HepG2 (cell line): ENCODE results near the gene ZNF772. TPM values are rescaled to one million over a fixed set of nuclear protein-coding genes. Genes with fewer than 3 reads are reported as not detected.

Experiments used
- ATF2 ChIP-seq: sonication (generic); formaldehyde crosslinking; IDR thresholded peaks from 2 replicates; pipeline ENCODE4 v1.4.0; 2020; ENCODE audit warnings: missing genetic modification reagents
- FOXK1 ChIP-seq: sonication (generic); formaldehyde crosslinking; IDR thresholded peaks from 2 replicates; pipeline ENCODE4 v1.4.0; 2020; ENCODE audit warnings: low read depth, missing genetic modification reagents, borderline replicate concordance
- GATAD2A ChIP-seq: IDR thresholded peaks from 2 replicates; pipeline ENCODE4 v1.6.1; 2016
- HIVEP1 ChIP-seq: sonication (generic); formaldehyde crosslinking; IDR thresholded peaks from 2 replicates; pipeline ENCODE4 v1.4.0; 2020; ENCODE audit warnings: mild to moderate bottlenecking, missing genetic modification reagents
- MEIS2 ChIP-seq: sonication (generic); formaldehyde crosslinking; IDR thresholded peaks from 2 replicates; pipeline ENCODE4 v1.9.0; 2021; ENCODE audit warnings: mild to moderate bottlenecking, missing genetic modification reagents
- MIXL1 ChIP-seq: IDR thresholded peaks from 2 replicates; pipeline ENCODE4 v1.6.1; 2016
- NFYB ChIP-seq: sonication (generic); formaldehyde crosslinking; IDR thresholded peaks from 2 replicates; pipeline ENCODE4 v1.4.0; 2020; ENCODE audit warnings: missing genetic modification reagents
- PHF20 ChIP-seq: sonication (generic); formaldehyde crosslinking; IDR thresholded peaks from 2 replicates; pipeline ENCODE4 v1.5.0; 2020; ENCODE audit warnings: mild to moderate bottlenecking, missing genetic modification reagents
- POLR2A ChIP-seq, 2 experiments: IDR thresholded peaks; 2 replicates each; pipeline ENCODE4 v1.6.1; 2011; ENCODE audit warnings: low read depth in 2 of 2, low read length in 2 of 2, mild to moderate bottlenecking in 1 of 2, moderate library complexity in 1 of 2; ENCODE audit not compliant: insufficient read depth in 1 of 2
- SAP130 ChIP-seq: IDR thresholded peaks from 2 replicates; pipeline ENCODE4 v1.6.1; 2016; ENCODE audit warnings: low read depth
- SRY ChIP-seq: sonication (generic); formaldehyde crosslinking; IDR thresholded peaks from 2 replicates; pipeline ENCODE4 v1.8.0; 2022; ENCODE audit warnings: mild to moderate bottlenecking, missing genetic modification reagents
- TFDP1 ChIP-seq: IDR thresholded peaks from 2 replicates; pipeline ENCODE4 v1.6.1; 2016; ENCODE audit warnings: missing compliant biosample characterization, missing genetic modification reagents, borderline replicate concordance
- UBTF ChIP-seq: sonication (generic); formaldehyde crosslinking; IDR thresholded peaks from 2 replicates; pipeline ENCODE4 v1.4.0; 2020; ENCODE audit warnings: mild to moderate bottlenecking, missing genetic modification reagents
- YEATS4 ChIP-seq: sonication (generic); formaldehyde crosslinking; IDR thresholded peaks from 2 replicates; pipeline ENCODE4 v1.4.0; 2020; ENCODE audit warnings: missing genetic modification reagents, borderline replicate concordance
- ZGPAT ChIP-seq: IDR thresholded peaks from 2 replicates; pipeline ENCODE4 v1.6.1; 2016; ENCODE audit warnings: mild to moderate bottlenecking
- polyA plus RNA-seq, 8 experiments: library from polyadenylated mRNA; depleted of rRNA in 3 of 8; stranded (reverse) in 7 of 8; unstranded in 1 of 8; fragments of >200 nt; fragmentation: Illumina TruSeq in 4 of 8; extraction: Trizol in 4 of 8; gene quantifications; 2 replicates each; pipeline versions ENCODE4 v1.2.1 to v1.2.3, GENCODE V29; 2011 to 2016; ENCODE audit warnings: low read depth in 4 of 8, missing spikeins in 1 of 8, mixed read lengths in 1 of 8; ENCODE audit not compliant: insufficient read depth in 1 of 8
- total RNA-seq, 5 experiments: library from RNA; depleted of rRNA; stranded (reverse); fragments of >200 nt; fragmentation: Illumina TruSeq; extraction: Trizol; gene quantifications; 2 replicates each; pipeline ENCODE4 v1.2.3, GENCODE V29; 2016; ENCODE audit warnings: low read depth in 1 of 5
- TF ChIP-seq, protein P1 (sequence below): sonication (generic); formaldehyde crosslinking; IDR thresholded peaks from 2 replicates; pipeline ENCODE4 v1.5.0; 2020; ENCODE audit warnings: mild to moderate bottlenecking, missing genetic modification reagents, borderline replicate concordance
- TF ChIP-seq, protein P2 (sequence below): sonication (generic); formaldehyde crosslinking; conservative IDR thresholded peaks from 2 replicates; pipeline ENCODE4 v1.4.0; 2020; ENCODE audit warnings: missing genetic modification reagents

The ZNF772 gene
- total and polyA plus RNA-seq, 2 of the 13 experiments (the other 11 are each of a cell fraction or from before 2014, with no cell fraction given): 3.1 to 17.2 TPM

DNA sequence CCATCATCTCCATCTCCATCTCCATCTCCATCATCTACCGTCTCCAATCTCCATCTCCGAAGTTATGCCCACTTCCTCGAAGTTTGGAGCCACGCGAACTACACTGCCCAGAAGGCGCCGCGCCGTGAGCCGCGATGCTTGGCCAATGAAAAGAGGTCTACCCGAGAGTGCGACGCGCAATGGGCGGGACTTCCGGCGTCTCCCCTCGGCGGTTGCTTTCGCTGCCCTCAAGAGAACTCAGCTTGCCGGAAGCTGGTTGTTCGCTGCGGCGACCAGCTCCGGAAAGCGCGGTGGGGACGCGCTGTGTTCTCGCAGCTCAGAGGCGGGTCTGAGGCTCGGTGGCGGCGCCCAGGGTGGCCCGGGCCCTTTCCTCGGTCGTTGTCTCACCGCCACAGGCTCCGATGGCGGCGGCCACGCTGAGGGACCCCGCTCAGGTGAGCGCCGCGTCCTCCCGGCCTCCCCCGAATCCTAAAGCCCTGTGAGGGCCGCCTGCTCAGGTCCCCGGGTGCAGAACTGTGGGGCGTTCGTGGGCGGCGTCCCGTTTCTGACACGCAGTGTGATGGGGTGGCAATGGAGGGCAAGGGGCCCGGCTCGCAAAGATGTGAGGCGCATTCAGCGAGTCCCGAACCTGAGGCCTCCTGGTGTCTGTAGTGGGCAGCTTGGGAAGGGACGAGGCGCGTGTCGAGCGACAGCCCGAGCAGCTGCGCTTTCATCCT lies 22.5 kb upstream of the ZNF772 start, which contains the start of gene ZNF773 (continued):
- TF ChIP-seq, protein P1, sequence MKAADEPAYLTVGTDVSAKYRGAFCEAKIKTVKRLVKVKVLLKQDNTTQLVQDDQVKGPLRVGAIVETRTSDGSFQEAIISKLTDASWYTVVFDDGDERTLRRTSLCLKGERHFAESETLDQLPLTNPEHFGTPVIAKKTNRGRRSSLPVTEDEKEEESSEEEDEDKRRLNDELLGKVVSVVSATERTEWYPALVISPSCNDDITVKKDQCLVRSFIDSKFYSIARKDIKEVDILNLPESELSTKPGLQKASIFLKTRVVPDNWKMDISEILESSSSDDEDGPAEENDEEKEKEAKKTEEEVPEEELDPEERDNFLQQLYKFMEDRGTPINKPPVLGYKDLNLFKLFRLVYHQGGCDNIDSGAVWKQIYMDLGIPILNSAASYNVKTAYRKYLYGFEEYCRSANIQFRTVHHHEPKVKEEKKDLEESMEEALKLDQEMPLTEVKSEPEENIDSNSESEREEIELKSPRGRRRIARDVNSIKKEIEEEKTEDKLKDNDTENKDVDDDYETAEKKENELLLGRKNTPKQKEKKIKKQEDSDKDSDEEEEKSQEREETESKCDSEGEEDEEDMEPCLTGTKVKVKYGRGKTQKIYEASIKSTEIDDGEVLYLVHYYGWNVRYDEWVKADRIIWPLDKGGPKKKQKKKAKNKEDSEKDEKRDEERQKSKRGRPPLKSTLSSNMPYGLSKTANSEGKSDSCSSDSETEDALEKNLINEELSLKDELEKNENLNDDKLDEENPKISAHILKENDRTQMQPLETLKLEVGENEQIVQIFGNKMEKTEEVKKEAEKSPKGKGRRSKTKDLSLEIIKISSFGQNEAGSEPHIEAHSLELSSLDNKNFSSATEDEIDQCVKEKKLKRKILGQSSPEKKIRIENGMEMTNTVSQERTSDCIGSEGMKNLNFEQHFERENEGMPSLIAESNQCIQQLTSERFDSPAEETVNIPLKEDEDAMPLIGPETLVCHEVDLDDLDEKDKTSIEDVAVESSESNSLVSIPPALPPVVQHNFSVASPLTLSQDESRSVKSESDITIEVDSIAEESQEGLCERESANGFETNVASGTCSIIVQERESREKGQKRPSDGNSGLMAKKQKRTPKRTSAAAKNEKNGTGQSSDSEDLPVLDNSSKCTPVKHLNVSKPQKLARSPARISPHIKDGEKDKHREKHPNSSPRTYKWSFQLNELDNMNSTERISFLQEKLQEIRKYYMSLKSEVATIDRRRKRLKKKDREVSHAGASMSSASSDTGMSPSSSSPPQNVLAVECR (CRISPR knock-in tag): peak; percentile 85; the same call in 1 of the 2 replicates
- TF ChIP-seq POLR2A (IDR thresholded peaks at IDR 0.05; ENCODE audit: insufficient read depth in 1 of 2, low read depth in 2 of 2, low read length in 2 of 2): peak; percentile 88 to 93
- peak; percentile 94 for TF ChIP-seq NFYB (CRISPR knock-in tag)
- peak; percentile 89 for TF ChIP-seq SAP130 (CRISPR knock-in tag)
- 0 out of 2 replicates have a peak, but pooled peaks have one; percentile 28 for TF ChIP-seq ATF2
- TF ChIP-seq YEATS4 (CRISPR knock-in tag): peak; percentile 43; the same call in 1 of the 2 replicates
- peak; percentile 70; the same call in 1 of the 2 replicates for TF ChIP-seq SRY (CRISPR knock-in tag)
- TF ChIP-seq, protein P2, sequence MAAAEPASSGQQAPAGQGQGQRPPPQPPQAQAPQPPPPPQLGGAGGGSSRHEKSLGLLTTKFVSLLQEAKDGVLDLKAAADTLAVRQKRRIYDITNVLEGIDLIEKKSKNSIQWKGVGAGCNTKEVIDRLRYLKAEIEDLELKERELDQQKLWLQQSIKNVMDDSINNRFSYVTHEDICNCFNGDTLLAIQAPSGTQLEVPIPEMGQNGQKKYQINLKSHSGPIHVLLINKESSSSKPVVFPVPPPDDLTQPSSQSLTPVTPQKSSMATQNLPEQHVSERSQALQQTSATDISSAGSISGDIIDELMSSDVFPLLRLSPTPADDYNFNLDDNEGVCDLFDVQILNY (CRISPR knock-in tag): 0 out of 2 replicates have a peak, but pooled peaks have one; percentile 50
- peak; percentile 80 for TF ChIP-seq PHF20 (CRISPR knock-in tag)
- TF ChIP-seq HIVEP1: 0 out of 2 replicates have a peak, but pooled peaks have one; percentile 41
- TF ChIP-seq TFDP1: peak; percentile 55; the same call in 1 of the 2 replicates
- 0 out of 2 replicates have a peak, but pooled peaks have one; percentile 30 for TF ChIP-seq GATAD2A (CRISPR knock-in tag)
- peak; percentile 55; the same call in 1 of the 2 replicates for TF ChIP-seq ZGPAT (CRISPR knock-in tag)
- TF ChIP-seq FOXK1 (CRISPR knock-in tag): peak; percentile 33; the same call in 1 of the 2 replicates
- peak; percentile 71 for TF ChIP-seq MEIS2 (CRISPR knock-in tag)
- TF ChIP-seq UBTF (CRISPR knock-in tag): peak; percentile 46
- TF ChIP-seq MIXL1 (CRISPR knock-in tag): peak; percentile 22; the same call in 1 of the 2 replicates
